Measurements from ENCODE around the gene CTIF. TPM values are rescaled to one million over a fixed set of nuclear protein-coding genes. Genes with fewer than 3 reads are reported as not detected.

CTIF gene
- total RNA-seq, 3 donors from 2014 or later: 13.2 to 50.3 (median 19.6) TPM

GRCh38 chr18:48703418-48703817 is 164.6 kb downstream of the CTIF start:
- DNase-seq: no peak
- no peak for TF ChIP-seq CTCF (IDR thresholded peaks at IDR 0.05)
- Histone ChIP-seq H3K4me1 (ENCODE audit: low read depth) (no peaks in the 10 kb centered on the region), H3K9me3 (no peaks in the 10 kb centered on the region), H3K36me3 (ENCODE audit: low read depth) (no peaks in the 10 kb centered on the region), H3K4me3 (no peak overlapping the region)
- intact Hi-C loops (cut with DNase I, micrococcal nuclease): no loop called here
- ATAC-seq: no peak

- intact Hi-C loops (cut with DNase I, micrococcal nuclease): no loop called here
- no peaks in the 10 kb centered on the region for H3K36me3 ChIP-seq (ENCODE audit: low read depth)
- DNase-seq: no peak
- no peaks in the 10 kb centered on the region for H3K4me1 ChIP-seq (ENCODE audit: low read depth)
- TF ChIP-seq CTCF (IDR thresholded peaks at IDR 0.05): no peak
- no peak overlapping the region for H3K4me3 ChIP-seq
- ATAC-seq: no peak
- no peaks in the 10 kb centered on the region for H3K9me3 ChIP-seq
These were observed 166.2 kb downstream of the CTIF start for GRCh38 chr18:48705043-48705442.

- no peaks in the 10 kb centered on the region for H3K4me1 ChIP-seq (ENCODE audit: low read depth)
- intact Hi-C loops (cut with DNase I, micrococcal nuclease): no loop called here
- H3K36me3 ChIP-seq (ENCODE audit: low read depth): no peaks in the 10 kb centered on the region
- no peaks in the 10 kb centered on the region for H3K9me3 ChIP-seq
- no peak for ATAC-seq
- H3K4me3 ChIP-seq: no peak overlapping the region
- no peak for TF ChIP-seq CTCF (IDR thresholded peaks at IDR 0.05)
- DNase-seq: no peak
These were observed 166.7 kb downstream of the CTIF start for GRCh38 chr18:48705531-48705930.

GRCh38 chr18:48706731-48707130 is 167.9 kb downstream of the CTIF start:
- no peak for TF ChIP-seq CTCF (IDR thresholded peaks at IDR 0.05)
- no peaks in the 10 kb centered on the region for H3K4me1 ChIP-seq (ENCODE audit: low read depth)
- no peak for ATAC-seq
- intact Hi-C loops (cut with DNase I, micrococcal nuclease): no loop called here
- DNase-seq: no peak
- H3K36me3 ChIP-seq (ENCODE audit: low read depth): no peaks in the 10 kb centered on the region
- H3K4me3 ChIP-seq: no peak overlapping the region
- no peaks in the 10 kb centered on the region for H3K9me3 ChIP-seq

GRCh38 chr18:48707636-48708296 is 168.9 kb downstream of the CTIF start:
- DNase-seq (no peak), ATAC-seq (no peak)
- intact Hi-C loops (cut with DNase I, micrococcal nuclease): no loop called here
- Histone ChIP-seq H3K4me3 (no peak overlapping the region), H3K9me3 (no peaks in the 10 kb centered on the region), H3K36me3 (ENCODE audit: low read depth) (no peaks in the 10 kb centered on the region), H3K4me1 (ENCODE audit: low read depth) (no peaks in the 10 kb centered on the region)
- TF ChIP-seq CTCF (IDR thresholded peaks at IDR 0.05): no peak

GRCh38 chr18:48708807-48709206 is 170.0 kb downstream of the CTIF start:
- Histone ChIP-seq H3K4me1 (ENCODE audit: low read depth) (no peaks in the 10 kb centered on the region), H3K4me3 (no peak overlapping the region), H3K9me3 (no peaks in the 10 kb centered on the region), H3K36me3 (ENCODE audit: low read depth) (no peaks in the 10 kb centered on the region)
- TF ChIP-seq CTCF (IDR thresholded peaks at IDR 0.05): no peak
- DNase-seq (no peak), ATAC-seq (no peak)
- intact Hi-C loops (cut with DNase I, micrococcal nuclease): no loop called here

Measured in mucosa of descending colon (tissue), 3 donors.